OCI-LY3 (cell line): Measurements from ENCODE around the gene CNGA4.

Experiments used
- H2AFZ ChIP-seq: fragments of 200-600, 300-600 bp; shearing (Covaris generic); 2 replicates; pipeline ENCODE4 v1.6.0; 2014; ENCODE audit warnings: antibody characterized with exemption, low read depth, low read length
- H3K27ac ChIP-seq: fragments of 200-600, 300-600 bp; sonication (generic); 2 replicates; pipeline ENCODE4 v1.5.1; 2014; ENCODE audit warnings: mild to moderate bottlenecking, low read length, moderate library complexity, mixed read lengths
- H3K27me3 ChIP-seq: fragments of 200-600, 300-600 bp; sonication (generic); 2 replicates; pipeline ENCODE4 v1.6.1; 2014; ENCODE audit warnings: low read depth, low read length, mixed read lengths
- H3K36me3 ChIP-seq: fragments of 200-600, 300-600 bp; sonication (generic); replicated peaks from 2 replicates; pipeline ENCODE3; 2014; ENCODE audit warnings: low read depth, low read length, mixed read lengths
- H3K4me1 ChIP-seq: fragments of 300-600, 200-600 bp; sonication (generic); 2 replicates; pipeline ENCODE4 v1.6.1; 2014; ENCODE audit warnings: low read length, mixed read lengths
- H3K4me2 ChIP-seq: fragments of 200-600, 300-600 bp; sonication (generic); 2 replicates; pipeline ENCODE4 v1.6.1; 2014; ENCODE audit warnings: low read length, mixed read lengths
- H3K4me3 ChIP-seq: fragments of 300-600, 200-600 bp; sonication (generic); 2 replicates; pipeline ENCODE4 v1.5.1; 2014; ENCODE audit warnings: antibody characterized with exemption, mild to moderate bottlenecking, low read length, moderate library complexity
- H3K79me2 ChIP-seq: fragments of 300-600, 200-600 bp; shearing (Covaris generic); 2 replicates; pipeline ENCODE4 v1.6.1; 2014; ENCODE audit warnings: mild to moderate bottlenecking, low read length, mixed read lengths
- H3K9ac ChIP-seq: fragments of 300-600, 200-600 bp; shearing (Covaris generic); 2 replicates; pipeline ENCODE4 v1.6.0; 2014; ENCODE audit warnings: mild to moderate bottlenecking, low read length, moderate library complexity
- H3K9me3 ChIP-seq: fragments of 200-600, 300-600 bp; shearing (Covaris generic); 2 replicates; pipeline ENCODE4 v1.6.1; 2014; ENCODE audit warnings: low read length, mixed read lengths; ENCODE audit not compliant: insufficient read depth
- H4K20me1 ChIP-seq: fragments of 200-600, 300-600 bp; sonication (generic); 2 replicates; pipeline ENCODE4 v1.6.1; 2016; ENCODE audit warnings: low read length, mixed read lengths; ENCODE audit not compliant: insufficient read depth
- CTCF ChIP-seq: fragments of 200-600, 300-600 bp; sonication (generic); IDR thresholded peaks from 2 replicates; pipeline ENCODE4 v1.5.1; 2014; ENCODE audit warnings: antibody characterized with exemption, low read length, low read depth
- EZH2phosphoT487 ChIP-seq: fragments of 200-600 bp; shearing (Covaris generic); IDR thresholded peaks from 2 replicates; pipeline ENCODE4 v1.6.1; 2018; ENCODE audit warnings: antibody characterized with exemption, mixed run types, low read depth

CNGA4 gene

GRCh38 chr11:6237266-6237665 is 1.6 kb upstream of the CNGA4 start:
- no peak for TF ChIP-seq EZH2phosphoT487
- TF ChIP-seq CTCF = no peak
- H4K20me1 ChIP-seq = no peaks in the 10 kb centered on the region

GRCh38 chr11:6237761-6238302 is 1.1 kb upstream of the CNGA4 start:
- no peak overlapping the region for H3K4me3 ChIP-seq

More at GRCh38 chr11:6237266-6237665, 1.6 kb upstream of the CNGA4 start:
- peaks cover 6% of the 10 kb centered on the region for H3K4me1 ChIP-seq
- H3K9me3 ChIP-seq = no peaks in the 10 kb centered on the region
- H3K36me3 ChIP-seq = no peaks in the 10 kb centered on the region
- H2AFZ ChIP-seq = no peak overlapping the region
- H3K27ac ChIP-seq = no peak overlapping the region
- H3K27me3 ChIP-seq = no peaks in the 10 kb centered on the region
- H3K4me2 ChIP-seq = no peak overlapping the region
- no peak overlapping the region for H3K4me3 ChIP-seq
- peaks cover 15% of the 10 kb centered on the region for H3K79me2 ChIP-seq
- no peak overlapping the region for H3K9ac ChIP-seq

GRCh38 chr11:6240139-6240538 is 1.2 kb downstream of the CNGA4 start:
- Histone ChIP-seq H3K4me2 (no peak overlapping the region), H3K27ac (no peak overlapping the region), H3K4me1 (no peaks in the 10 kb centered on the region), H4K20me1 (no peaks in the 10 kb centered on the region), H3K36me3 (no peaks in the 10 kb centered on the region), H2AFZ (no peak overlapping the region), H3K9ac (no peak overlapping the region), H3K79me2 (no peaks in the 10 kb centered on the region), H3K4me3 (no peak overlapping the region), H3K27me3 (0 out of 2 replicates have a peak, but pooled peaks cover 3% of the 10 kb centered on the region), H3K9me3 (no peaks in the 10 kb centered on the region)
- TF ChIP-seq EZH2phosphoT487 (no peak), CTCF (no peak)

More at GRCh38 chr11:6237761-6238302, 1.1 kb upstream of the CNGA4 start:
- Histone ChIP-seq H4K20me1 (no peaks in the 10 kb centered on the region), H3K9me3 (no peaks in the 10 kb centered on the region), H3K36me3 (no peaks in the 10 kb centered on the region), H2AFZ (no peak overlapping the region), H3K27ac (no peak overlapping the region), H3K4me2 (no peak overlapping the region), H3K27me3 (no peaks in the 10 kb centered on the region), H3K79me2 (peaks cover 14% of the 10 kb centered on the region), H3K4me1 (peaks cover 6% of the 10 kb centered on the region), H3K9ac (no peak overlapping the region)
- TF ChIP-seq CTCF (no peak), EZH2phosphoT487 (no peak)

GRCh38 chr11:6240781-6241180 is 1.9 kb downstream of the CNGA4 start:
- H4K20me1 ChIP-seq = no peaks in the 10 kb centered on the region
- TF ChIP-seq CTCF (no peak), EZH2phosphoT487 (no peak)
- no peak overlapping the region for H3K27ac ChIP-seq
- H3K9me3 ChIP-seq = no peaks in the 10 kb centered on the region
- H3K4me1 ChIP-seq = no peaks in the 10 kb centered on the region
- H3K79me2 ChIP-seq = no peaks in the 10 kb centered on the region
- 0 out of 2 replicates have a peak, but pooled peaks cover 3% of the 10 kb centered on the region for H3K27me3 ChIP-seq
- no peak overlapping the region for H3K4me3 ChIP-seq
- no peak overlapping the region for H3K9ac ChIP-seq
- no peaks in the 10 kb centered on the region for H3K36me3 ChIP-seq
- H3K4me2 ChIP-seq = no peak overlapping the region
- H2AFZ ChIP-seq = no peak overlapping the region
